Measurements from ENCODE around the gene VSIG2. TPM values are rescaled to one million over a fixed set of nuclear protein-coding genes. Genes with fewer than 3 reads are reported as not detected.

VSIG2 gene
- total and polyA plus RNA-seq, 8 donors = 0.18 to 4.5 (median 1.2) TPM

- Histone ChIP-seq H3K9me3 (no peaks in the 10 kb centered on the region), H3K36me3 (no peaks in the 10 kb centered on the region), H3K4me1 (peaks cover 0 to 5% (median 0%) of the 10 kb centered on the region in 3 donors), H3K27me3 (peaks cover 0 to 27% (median 0%) of the 10 kb centered on the region in 4 donors), H3K27ac (no peak overlapping the region), H3K4me3 (peak overlapping the region in 3 of 4 donors; percentile 9 to 46 (median 31))
- intact Hi-C loops (cut with DNase I) = no loop called here
- FAIRE-seq = no peak
- peak; percentile 43 to 75 (median 71) for ATAC-seq
- peak in 1 of 6 donors; percentile 59 for DNase-seq
- WGBS, 2 donors = 1% methylated on average over 44 to 45 of the region's 45 CpGs
- TF ChIP-seq CTCF (IDR thresholded peaks at IDR 0.05) = no peak
Measured at GRCh38 chr11:124717786-124718651, 34.0 kb downstream of the VSIG2 start.

GRCh38 chr11:124717421-124717785, 34.7 kb downstream of the VSIG2 start:
- 38 to 49% methylated on average over 7 of the region's 7 CpGs for WGBS, 2 donors
- FAIRE-seq = no peak
- H3K4me1 ChIP-seq = peaks cover 0 to 5% (median 0%) of the 10 kb centered on the region in 3 donors
- peaks cover 0 to 27% (median 0%) of the 10 kb centered on the region in 4 donors for H3K27me3 ChIP-seq
- H3K9me3 ChIP-seq = no peaks in the 10 kb centered on the region
- no peak overlapping the region for H3K27ac ChIP-seq
- ATAC-seq = peak; percentile 6 to 48 (median 36)
- H3K4me3 ChIP-seq = peak overlapping the region in 1 of 4 donors; percentile 46
- no peak for TF ChIP-seq CTCF (IDR thresholded peaks at IDR 0.05)
- intact Hi-C loops (cut with DNase I) = no loop called here
- DNase-seq = no peak
- H3K36me3 ChIP-seq = no peaks in the 10 kb centered on the region

- no peak for TF ChIP-seq CTCF (IDR thresholded peaks at IDR 0.05)
- peaks cover 0 to 5% (median 0%) of the 10 kb centered on the region in 3 donors for H3K4me1 ChIP-seq
- ATAC-seq (no peak), DNase-seq (no peak), FAIRE-seq (no peak)
- H3K9me3 ChIP-seq = no peaks in the 10 kb centered on the region
- H3K27ac ChIP-seq = no peak overlapping the region
- no peak overlapping the region for H3K4me3 ChIP-seq
- intact Hi-C loops (cut with DNase I) = no loop called here
- WGBS, 2 donors = 59 to 74% methylated on average over 3 of the region's 3 CpGs
- H3K27me3 ChIP-seq = peaks cover 0 to 27% (median 0%) of the 10 kb centered on the region in 4 donors
- H3K36me3 ChIP-seq = no peaks in the 10 kb centered on the region
Measured at GRCh38 chr11:124716591-124716990, 35.5 kb downstream of the VSIG2 start.

GRCh38 chr11:124712392-124712791, 39.7 kb downstream of the VSIG2 start:
- H3K4me3 ChIP-seq = no peak overlapping the region
- peaks cover 0 to 1% (median 0%) of the 10 kb centered on the region in 3 donors for H3K4me1 ChIP-seq
- H3K27ac ChIP-seq = no peak overlapping the region
- intact Hi-C loops (cut with DNase I) = no loop called here
- TF ChIP-seq CTCF (IDR thresholded peaks at IDR 0.05) = no peak
- H3K27me3 ChIP-seq = peaks cover 0 to 5% (median 0%) of the 10 kb centered on the region in 4 donors
- WGBS, 2 donors = 48 to 50% methylated on average over 3 of the region's 3 CpGs
- ATAC-seq (no peak), FAIRE-seq (no peak), DNase-seq (no peak)
- H3K36me3 ChIP-seq = no peaks in the 10 kb centered on the region
- H3K9me3 ChIP-seq = no peaks in the 10 kb centered on the region

GRCh38 chr11:124707829-124708228, 44.2 kb downstream of the VSIG2 start:
- Histone ChIP-seq H3K27ac (no peak overlapping the region), H3K36me3 (no peaks in the 10 kb centered on the region), H3K4me3 (no peak overlapping the region), H3K9me3 (no peaks in the 10 kb centered on the region), H3K27me3 (no peaks in the 10 kb centered on the region), H3K4me1 (no peaks in the 10 kb centered on the region)
- ATAC-seq (no peak), DNase-seq (no peak), FAIRE-seq (no peak)
- intact Hi-C loops (cut with DNase I) = no loop called here
- no peak for TF ChIP-seq CTCF (IDR thresholded peaks at IDR 0.05)
- WGBS, 2 donors = 66 to 77% methylated on average over 4 of the region's 4 CpGs
